A375 (cell line): Measurements from ENCODE around the gene SLC35D3. TPM values are rescaled to one million over a fixed set of nuclear protein-coding genes. Genes with fewer than 3 reads are reported as not detected.

ENCODE experiments used
- small RNA-seq: library from RNA; depleted of rRNA; stranded (forward); fragments of <200 nt; gene quantifications from one replicate; pipeline ENCODE3, GENCODE V24; 2014
- total RNA-seq: library from RNA; depleted of rRNA; stranded (reverse); fragments of >200 nt; shearing (Covaris generic); gene quantifications from 2 replicates; pipeline ENCODE4 v1.2.3, GENCODE V29; 2014; rRNA removed

The SLC35D3 gene, protein sequence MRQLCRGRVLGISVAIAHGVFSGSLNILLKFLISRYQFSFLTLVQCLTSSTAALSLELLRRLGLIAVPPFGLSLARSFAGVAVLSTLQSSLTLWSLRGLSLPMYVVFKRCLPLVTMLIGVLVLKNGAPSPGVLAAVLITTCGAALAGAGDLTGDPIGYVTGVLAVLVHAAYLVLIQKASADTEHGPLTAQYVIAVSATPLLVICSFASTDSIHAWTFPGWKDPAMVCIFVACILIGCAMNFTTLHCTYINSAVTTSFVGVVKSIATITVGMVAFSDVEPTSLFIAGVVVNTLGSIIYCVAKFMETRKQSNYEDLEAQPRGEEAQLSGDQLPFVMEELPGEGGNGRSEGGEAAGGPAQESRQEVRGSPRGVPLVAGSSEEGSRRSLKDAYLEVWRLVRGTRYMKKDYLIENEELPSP
- 0.03 TPM in 1 of 2 replicates, not detected in the other for total RNA-seq

DNA sequence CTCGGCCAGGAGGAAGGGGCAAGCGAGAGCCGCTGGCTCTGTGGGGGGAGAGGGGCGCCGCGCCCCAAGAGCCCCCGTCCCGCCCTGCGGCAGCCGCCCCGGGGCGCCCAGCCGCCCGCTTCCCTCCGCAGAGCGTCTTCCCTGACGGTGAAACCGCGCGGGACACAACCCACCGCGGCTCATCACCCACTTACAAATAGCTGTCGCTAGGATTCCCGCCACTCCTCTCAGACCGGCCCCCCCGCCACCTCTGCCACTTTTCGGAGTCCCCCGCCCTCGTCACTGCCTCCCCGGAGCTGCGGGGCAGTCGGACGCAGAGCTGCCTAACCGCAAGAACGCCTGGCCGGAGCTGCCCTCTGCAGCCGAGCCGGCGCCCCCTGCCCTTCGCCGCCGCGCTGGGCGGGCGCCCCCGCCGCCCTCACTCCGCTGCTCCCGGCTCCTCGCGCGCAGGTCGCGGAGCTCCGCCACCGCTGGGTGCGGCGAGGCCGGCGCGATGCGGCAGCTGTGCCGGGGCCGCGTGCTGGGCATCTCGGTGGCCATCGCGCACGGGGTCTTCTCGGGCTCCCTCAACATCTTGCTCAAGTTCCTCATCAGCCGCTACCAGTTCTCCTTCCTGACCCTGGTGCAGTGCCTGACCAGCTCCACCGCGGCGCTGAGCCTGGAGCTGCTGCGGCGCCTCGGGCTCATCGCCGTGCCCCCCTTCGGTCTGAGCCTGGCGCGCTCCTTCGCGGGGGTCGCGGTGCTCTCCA, at the start of gene SLC35D3:
Gene SLC35D3 (plus strand): TSS at position 366 of the 749 bp plus-strand sequence. CDS start 128 bp downstream, at position 494.

Small RNA genes within 50 kb of the gene (small RNA-seq; reads per million reads assigned to genes)
- not detected for gene RF00019
- gene RPL35AP3 = not detected

Other genes with a start within 250 kb of the SLC35D3 start
- 4.8 and 5.1 TPM in 2 replicates for gene MAP3K5, start 129.8 kb upstream of the SLC35D3 start, total RNA-seq
- 6.9 and 7.4 TPM in 2 replicates for gene PEX7, start 99.7 kb upstream of the SLC35D3 start, total RNA-seq
- not detected in 2 replicates for gene IL20RA, start 122.7 kb downstream of the SLC35D3 start, total RNA-seq